ENCODE measurements around the gene NPC2. TPM values are rescaled to one million over a fixed set of nuclear protein-coding genes. Genes with fewer than 3 reads are reported as not detected.

Gene NPC2
- total and polyA plus RNA-seq, 2 donors (not counting 3 experiments of a cell fraction or from before 2014, with no cell fraction given), result 203 to 406 TPM

DNA sequence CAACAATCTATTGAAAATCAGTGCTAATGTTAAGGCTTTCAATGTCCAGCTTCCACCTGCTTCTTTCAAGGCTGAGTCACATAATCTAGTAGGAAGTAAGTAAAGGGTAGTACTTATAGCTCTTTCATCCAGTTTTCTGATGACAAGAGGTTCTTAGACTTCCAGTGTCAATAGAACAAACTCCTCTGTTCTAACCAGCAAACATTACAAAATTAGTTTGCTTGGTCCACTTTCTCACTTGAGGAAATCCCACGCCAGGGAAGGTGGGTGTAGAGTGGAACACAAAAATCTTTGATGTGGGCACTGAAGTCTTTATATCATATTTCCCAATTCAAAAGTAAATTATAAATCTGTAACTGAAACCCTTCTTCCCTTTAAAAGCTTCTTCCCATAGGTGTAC, 2.6 kb downstream of the NPC2 start:
- CTCF ChIA-PET, result interaction anchor here (1.0 to 1.5 kb wide), 3 partner anchors 9 to 118 kb away, joined by 3 read pairs; no protein-coding TSS in a partner anchor

DNA sequence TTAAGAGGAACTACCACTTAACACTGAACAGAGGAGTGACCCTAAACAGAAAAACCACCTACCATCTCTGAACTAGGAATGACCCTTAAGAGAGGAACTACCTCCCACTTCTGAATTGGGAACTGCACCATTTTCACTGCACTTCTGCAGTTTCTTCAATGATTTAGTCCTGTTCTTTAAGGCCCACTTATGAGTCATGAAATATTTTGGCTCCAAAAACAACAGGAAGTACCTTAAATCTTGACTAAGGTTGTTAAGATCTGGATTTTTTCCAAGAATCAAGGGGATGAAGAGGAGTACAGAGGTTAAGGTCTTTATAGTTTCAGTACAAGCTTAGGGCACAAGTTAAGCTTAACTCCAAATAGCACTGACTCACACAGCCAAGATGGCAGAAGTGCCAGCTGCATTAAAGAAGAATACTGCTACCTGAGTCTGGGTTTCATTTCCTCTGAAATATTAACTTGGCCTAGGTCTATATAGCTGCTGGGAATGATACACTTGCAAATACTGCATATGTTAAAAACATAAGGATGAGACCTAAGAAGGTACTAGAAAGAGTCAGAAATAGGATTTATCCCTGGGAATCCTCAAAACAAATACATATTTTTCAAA, 4.2 kb downstream of the NPC2 start:
- H4K20me1 ChIP-seq (replicated peaks; ENCODE audit: control insufficient read depth, extremely low read depth, insufficient read depth, low read length), result no peaks in the 10 kb centered on the region
- H3K79me2 ChIP-seq (ENCODE audit: control insufficient read depth, insufficient read depth, low read length), result peaks cover 31% of the 10 kb centered on the region
- no peaks in the 10 kb centered on the region for H3K27me3 ChIP-seq (ENCODE audit: control insufficient read depth in 2 of 2, insufficient read depth in 2 of 2, low read length in 2 of 2)
- dilution Hi-C loops (cut with MboI; ENCODE audit: extremely low pct_ligation_motif_present, low sequenced_read_pairs), result no loop called here
- ChIA-PET POLR2A (no interaction called here), CTCF (interaction anchor here (1.2 kb wide), 1 partner anchor 35 kb away, joined by 3 read pairs; no protein-coding TSS in a partner anchor)
- peaks cover 4 to 6% of the 10 kb centered on the region in 2 experiments for H3K36me3 ChIP-seq (ENCODE audit: control insufficient read depth in 2 of 2, extremely low read depth in 1 of 2, insufficient read depth in 2 of 2, low read length in 2 of 2)
- peak overlapping the region; percentile 73 for H3K4me2 ChIP-seq (ENCODE audit: insufficient read depth, low read length)
- TF ChIP-seq GATA2 (IDR thresholded peaks at IDR 0.05; ENCODE audit: insufficient read depth, insufficient read length, low read depth, low read length) (peak; percentile 58), JUN (IDR thresholded peaks at IDR 0.05; ENCODE audit: borderline replicate concordance, insufficient read depth, insufficient read length, low read depth) (peak; percentile 76), POLR2AphosphoS5 (IDR thresholded peaks at IDR 0.05; ENCODE audit: insufficient read depth, low read depth, low read length) (peak; percentile 63), POLR2A (IDR thresholded peaks at IDR 0.05; ENCODE audit: low read depth, low read length) (no peak), FOS (IDR thresholded peaks at IDR 0.05; ENCODE audit: borderline replicate concordance, insufficient read depth, low read length) (peak; percentile 87), MYC (IDR thresholded peaks at IDR 0.05; ENCODE audit: low read depth, low read length) (no peak), EZH2 (IDR thresholded peaks at IDR 0.05; ENCODE audit: borderline replicate concordance, low read depth, low read length, severe bottlenecking) (no peak)
- TF ChIP-seq, protein P1, sequence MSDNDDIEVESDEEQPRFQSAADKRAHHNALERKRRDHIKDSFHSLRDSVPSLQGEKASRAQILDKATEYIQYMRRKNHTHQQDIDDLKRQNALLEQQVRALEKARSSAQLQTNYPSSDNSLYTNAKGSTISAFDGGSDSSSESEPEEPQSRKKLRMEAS (IDR thresholded peaks at IDR 0.05; ENCODE audit: insufficient read depth, insufficient read length), result no peak
- TF ChIP-seq, protein P2, sequence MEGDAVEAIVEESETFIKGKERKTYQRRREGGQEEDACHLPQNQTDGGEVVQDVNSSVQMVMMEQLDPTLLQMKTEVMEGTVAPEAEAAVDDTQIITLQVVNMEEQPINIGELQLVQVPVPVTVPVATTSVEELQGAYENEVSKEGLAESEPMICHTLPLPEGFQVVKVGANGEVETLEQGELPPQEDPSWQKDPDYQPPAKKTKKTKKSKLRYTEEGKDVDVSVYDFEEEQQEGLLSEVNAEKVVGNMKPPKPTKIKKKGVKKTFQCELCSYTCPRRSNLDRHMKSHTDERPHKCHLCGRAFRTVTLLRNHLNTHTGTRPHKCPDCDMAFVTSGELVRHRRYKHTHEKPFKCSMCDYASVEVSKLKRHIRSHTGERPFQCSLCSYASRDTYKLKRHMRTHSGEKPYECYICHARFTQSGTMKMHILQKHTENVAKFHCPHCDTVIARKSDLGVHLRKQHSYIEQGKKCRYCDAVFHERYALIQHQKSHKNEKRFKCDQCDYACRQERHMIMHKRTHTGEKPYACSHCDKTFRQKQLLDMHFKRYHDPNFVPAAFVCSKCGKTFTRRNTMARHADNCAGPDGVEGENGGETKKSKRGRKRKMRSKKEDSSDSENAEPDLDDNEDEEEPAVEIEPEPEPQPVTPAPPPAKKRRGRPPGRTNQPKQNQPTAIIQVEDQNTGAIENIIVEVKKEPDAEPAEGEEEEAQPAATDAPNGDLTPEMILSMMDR (IDR thresholded peaks at IDR 0.05; ENCODE audit: extremely low read depth in 1 of 2, insufficient read depth in 1 of 2, low read depth in 1 of 2, low read length in 2 of 2), result no peak
- peak overlapping the region; percentile 41 for H3K27ac ChIP-seq (ENCODE audit: insufficient read depth, low read depth, low read length)
- peak; percentile 86 for DNase-seq (ENCODE audit: low read depth, low spot score)
- peaks cover 63% of the 10 kb centered on the region for H3K4me1 ChIP-seq (ENCODE audit: control insufficient read depth, extremely low read depth, insufficient read depth, low read length)
- H3K9ac ChIP-seq (replicated peaks; ENCODE audit: extremely low read depth, insufficient read depth, low read length), result no peak overlapping the region
- no peak overlapping the region for H3K4me3 ChIP-seq (replicated peaks in 1 of 3; ENCODE audit: insufficient read depth in 1 of 3, low read depth in 1 of 3, low read length in 3 of 3)
- no TSS peak for BruUV-seq (replicated peaks)
- H2AFZ ChIP-seq (ENCODE audit: low read depth, low read length), result no peak overlapping the region
- no peaks in the 10 kb centered on the region for H3K9me1 ChIP-seq (replicated peaks; ENCODE audit: control insufficient read depth, extremely low read depth, insufficient read depth, low read length)
- intact Hi-C loops (cut with micrococcal nuclease), result no loop called here
- FAIRE-seq, result peak; percentile 89
- no peaks in the 10 kb centered on the region for H3K9me3 ChIP-seq (replicated peaks; ENCODE audit: control insufficient read depth, insufficient read depth, low read length)

More for the DNA sequence above, 2.6 kb downstream of the NPC2 start:
- POLR2A ChIA-PET, result no interaction called here
- Histone ChIP-seq H3K9me3 (replicated peaks; ENCODE audit: control insufficient read depth, insufficient read depth, low read length) (no peaks in the 10 kb centered on the region), H2AFZ (ENCODE audit: low read depth, low read length) (no peak overlapping the region), H3K4me3 (replicated peaks in 1 of 3; ENCODE audit: insufficient read depth in 1 of 3, low read depth in 1 of 3, low read length in 3 of 3) (no peak overlapping the region), H3K79me2 (ENCODE audit: control insufficient read depth, insufficient read depth, low read length) (peaks cover 31% of the 10 kb centered on the region), H3K9me1 (replicated peaks; ENCODE audit: control insufficient read depth, extremely low read depth, insufficient read depth, low read length) (no peaks in the 10 kb centered on the region), H3K27me3 (ENCODE audit: control insufficient read depth in 2 of 2, insufficient read depth in 2 of 2, low read length in 2 of 2) (no peaks in the 10 kb centered on the region), H4K20me1 (replicated peaks; ENCODE audit: control insufficient read depth, extremely low read depth, insufficient read depth, low read length) (no peaks in the 10 kb centered on the region), H3K27ac (ENCODE audit: insufficient read depth, low read depth, low read length) (no peak overlapping the region), H3K4me1 (ENCODE audit: control insufficient read depth, extremely low read depth, insufficient read depth, low read length) (peaks cover 76% of the 10 kb centered on the region), H3K36me3 (ENCODE audit: control insufficient read depth in 2 of 2, extremely low read depth in 1 of 2, insufficient read depth in 2 of 2, low read length in 2 of 2) (peaks cover 0 to 6% of the 10 kb centered on the region in 2 experiments), H3K4me2 (ENCODE audit: insufficient read depth, low read length) (no peak overlapping the region), H3K9ac (replicated peaks; ENCODE audit: extremely low read depth, insufficient read depth, low read length) (no peak overlapping the region)
- dilution Hi-C loops (cut with MboI; ENCODE audit: extremely low pct_ligation_motif_present, low sequenced_read_pairs), result no loop called here
- BruUV-seq (replicated peaks), result no TSS peak
- DNase-seq (ENCODE audit: low read depth, low spot score) (no peak), FAIRE-seq (no peak)
- TF ChIP-seq MYC (IDR thresholded peaks at IDR 0.05; ENCODE audit: low read depth, low read length), result no peak
- TF ChIP-seq, protein P1 (IDR thresholded peaks at IDR 0.05; ENCODE audit: insufficient read depth, insufficient read length), result no peak
- no peak for TF ChIP-seq POLR2A (IDR thresholded peaks at IDR 0.05; ENCODE audit: low read depth, low read length)
- intact Hi-C loops (cut with micrococcal nuclease), result loop anchor here (5.0 kb wide), 1 partner anchor 82 kb away; no protein-coding TSS in a partner anchor
